ENCODE measurements around the gene NEXMIF. TPM values are rescaled to one million over a fixed set of nuclear protein-coding genes. Genes with fewer than 3 reads are reported as not detected.
"Not testable (repeated sequence)": the region's sequence is repeated elsewhere in the genome, so short reads cannot be mapped to it uniquely, and the experiment has no call there.

The NEXMIF gene
- total RNA-seq (2021; ENCODE audit: unreplicated experiment) (not detected), Bru-seq, nascent RNA (percentile 8 among the genes with signal in this experiment), BruChase-seq, experiment 1, labeled RNA remaining after a 2-hour chase (percentile 15 among the genes with signal in this experiment), BruChase-seq, experiment 2, labeled RNA remaining after a 6-hour chase (percentile 15 among the genes with signal in this experiment)
- polyA plus RNA-seq (2012; ENCODE audit: insufficient read length), result not detected
- long read RNA-seq, result 0 reads

DNA sequence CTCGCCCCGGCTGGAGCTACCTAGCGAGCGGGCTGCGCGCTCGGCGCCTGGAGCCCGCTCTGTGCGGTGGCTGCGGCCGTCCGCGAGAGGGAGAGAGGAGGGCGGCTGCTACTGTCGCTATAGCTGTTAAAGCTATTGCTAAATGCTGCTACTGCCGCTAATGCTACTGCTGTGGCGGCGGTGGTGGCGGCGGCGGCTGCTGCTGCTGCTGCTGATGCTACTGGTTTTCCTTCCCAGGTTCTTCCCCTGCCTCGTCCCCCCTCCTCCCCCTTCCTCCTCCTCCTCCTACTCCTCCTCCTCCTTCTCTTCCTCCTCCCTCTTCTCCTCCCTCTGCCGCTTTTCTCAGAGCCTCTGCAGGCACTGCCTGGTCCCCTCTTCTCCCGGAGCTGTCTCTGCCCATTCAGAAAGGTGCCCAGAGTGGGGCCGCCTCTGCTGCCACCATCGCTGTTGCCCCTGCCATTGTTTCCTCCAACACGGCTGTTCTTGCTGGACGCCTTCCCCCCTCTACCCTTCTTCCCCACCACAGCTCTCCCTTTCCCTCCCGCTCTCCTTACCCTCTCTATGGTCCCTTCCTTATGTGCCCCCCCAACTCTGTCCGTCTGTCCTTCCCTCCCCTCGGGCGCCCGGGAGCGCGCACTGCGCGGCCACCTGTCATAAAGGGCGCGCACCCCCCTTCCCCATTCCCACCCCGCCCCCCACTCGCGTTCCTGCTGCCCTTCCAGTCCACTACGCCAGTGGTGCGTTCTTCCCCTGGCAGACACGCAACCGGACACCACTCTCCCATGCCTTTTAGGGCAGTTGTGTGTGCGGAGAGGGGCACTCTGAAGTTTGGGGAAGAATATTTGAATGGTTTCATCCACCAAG lies at the start of gene NEXMIF:
TSS of gene NEXMIF (minus strand) at position 228 of the 864 bp plus-strand sequence.
- in situ Hi-C loops (cut with HindIII; ENCODE audit: low pct_unique_long_range_greater_than_20kb, low sequenced_read_pairs), result no loop called here
- no peak within 1 kb of the TSS for H3K27ac ChIP-seq (ENCODE audit: low read length)
- H3K36me3 ChIP-seq (ENCODE audit: control insufficient read depth, insufficient read depth, low read length), result no peaks in the 10 kb centered on the region
- DNase-seq (ENCODE audit: low read depth, low spot score) (no peak), ATAC-seq (no peak)
- BruUV-seq (replicated peaks), result no TSS peak
- H3K4me1 ChIP-seq (ENCODE audit: control insufficient read depth, insufficient read depth, low read length), result no peaks in the 10 kb centered on the region
- CTCF ChIA-PET, result no interaction called here
- no peaks in the 10 kb centered on the region for H3K9me3 ChIP-seq (ENCODE audit: control insufficient read depth, insufficient read depth, low read depth, low read length)
- H3K27me3 ChIP-seq (ENCODE audit: control insufficient read depth, insufficient read depth, low read length), result no peaks in the 10 kb centered on the region
- POLR2A ChIA-PET, result no interaction called here
- no peak for TF ChIP-seq CTCF (IDR thresholded peaks at IDR 0.05)
- no peak for TF ChIP-seq TCF7L2 (IDR thresholded peaks at IDR 0.05; ENCODE audit: low read depth, low read length)
- TF ChIP-seq REST (IDR thresholded peaks at IDR 0.05; ENCODE audit: insufficient read depth in 1 of 2, low read depth in 2 of 2, low read length in 1 of 2), result no peak
- TF ChIP-seq SIN3A (IDR thresholded peaks at IDR 0.05; ENCODE audit: borderline replicate concordance, insufficient read depth, low read depth, low read length), result no peak
- no peak for TF ChIP-seq POLR2AphosphoS5 (IDR thresholded peaks at IDR 0.05; ENCODE audit: low read depth, low read length)
- intact Hi-C loops (cut with micrococcal nuclease; ENCODE audit: unreplicated experiment), result no loop called here
- H3K4me3 ChIP-seq (ENCODE audit: low read depth in 2 of 2, low read length in 2 of 2), result no peak within 1 kb of the TSS

DNA sequence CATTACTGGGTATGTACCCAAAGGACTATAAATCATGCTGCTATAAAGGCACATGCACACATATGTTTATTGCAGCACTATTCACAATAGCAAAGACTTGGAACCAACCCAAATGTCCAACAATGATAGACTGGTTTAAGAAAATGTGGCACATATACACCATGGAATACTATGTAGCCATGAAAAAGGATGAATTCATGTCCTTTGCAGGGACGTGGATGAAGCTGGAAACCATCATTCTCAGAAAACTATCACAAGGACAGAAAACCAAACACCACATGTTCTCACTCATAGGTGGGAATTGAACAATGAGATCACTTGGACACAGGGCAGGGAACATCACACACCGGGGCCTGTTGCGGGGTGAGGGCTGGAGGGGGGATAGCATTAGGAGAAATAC lies 36.7 kb upstream of the NEXMIF start:
- not testable (repeated sequence) for ATAC-seq

GRCh38 chrX:74949717-74950116 lies 24.5 kb upstream of the NEXMIF start:
- intact Hi-C loops (cut with micrococcal nuclease; ENCODE audit: unreplicated experiment) (no loop called here), in situ Hi-C loops (cut with HindIII; ENCODE audit: low pct_unique_long_range_greater_than_20kb, low sequenced_read_pairs) (no loop called here)
- Histone ChIP-seq H3K9me3 (ENCODE audit: control insufficient read depth, insufficient read depth, low read depth, low read length) (no peaks in the 10 kb centered on the region), H3K36me3 (ENCODE audit: control insufficient read depth, insufficient read depth, low read length) (no peaks in the 10 kb centered on the region), H3K4me3 (ENCODE audit: low read depth in 2 of 2, low read length in 2 of 2) (no peak overlapping the region), H3K27me3 (ENCODE audit: control insufficient read depth, insufficient read depth, low read length) (no peaks in the 10 kb centered on the region), H3K4me1 (ENCODE audit: control insufficient read depth, insufficient read depth, low read length) (no peaks in the 10 kb centered on the region), H3K27ac (ENCODE audit: low read length) (no peak overlapping the region)
- CTCF ChIA-PET, result no interaction called here
- DNase-seq (ENCODE audit: low read depth, low spot score), result no peak
- TF ChIP-seq SIN3A (IDR thresholded peaks at IDR 0.05; ENCODE audit: borderline replicate concordance, insufficient read depth, low read depth, low read length) (no peak), REST (IDR thresholded peaks at IDR 0.05; ENCODE audit: insufficient read depth in 1 of 2, low read depth in 2 of 2, low read length in 1 of 2) (no peak), CTCF (IDR thresholded peaks at IDR 0.05) (no peak), POLR2AphosphoS5 (IDR thresholded peaks at IDR 0.05; ENCODE audit: low read depth, low read length) (no peak), TCF7L2 (IDR thresholded peaks at IDR 0.05; ENCODE audit: low read depth, low read length) (no peak)
- ATAC-seq, result no peak
- BruUV-seq (replicated peaks), result no TSS peak
- POLR2A ChIA-PET, result no interaction called here

More for the DNA sequence above, 36.7 kb upstream of the NEXMIF start:
- DNase-seq (ENCODE audit: low read depth, low spot score); BruUV-seq (replicated peaks); H3K27me3 ChIP-seq (ENCODE audit: control insufficient read depth, insufficient read depth, low read length); H3K4me1 ChIP-seq (ENCODE audit: control insufficient read depth, insufficient read depth, low read length); CTCF ChIA-PET; POLR2A ChIA-PET; H3K4me3 ChIP-seq (ENCODE audit: low read depth in 2 of 2, low read length in 2 of 2); intact Hi-C loops (cut with micrococcal nuclease; ENCODE audit: unreplicated experiment); H3K36me3 ChIP-seq (ENCODE audit: control insufficient read depth, insufficient read depth, low read length); H3K9me3 ChIP-seq (ENCODE audit: control insufficient read depth, insufficient read depth, low read depth, low read length); in situ Hi-C loops (cut with HindIII; ENCODE audit: low pct_unique_long_range_greater_than_20kb, low sequenced_read_pairs); H3K27ac ChIP-seq (ENCODE audit: low read length): not testable (repeated sequence)
